COLO668 (cell line): ENCODE measurements around the gene SORT1.
A peak's percentile ranks its signal among the peaks of the same experiment; 100 is the strongest.

ENCODE experiments used
- DNase-seq: peaks from one replicate; lab custom pipeline; 2025; ENCODE audit not compliant: unreplicated experiment; lab: John Stamatoyannopoulos, UW

The SORT1 gene

GRCh38 chr1:109263597-109264378 is 133.9 kb downstream of the SORT1 start:
- DNase-seq, result peak; percentile 79

- DNase-seq, result peak; percentile 52
Measured at GRCh38 chr1:109263234-109263596, 134.5 kb downstream of the SORT1 start.

GRCh38 chr1:109262231-109263055 is 135.3 kb downstream of the SORT1 start:
- no peak for DNase-seq

GRCh38 chr1:109261578-109261977 is 136.1 kb downstream of the SORT1 start:
- DNase-seq, result no peak

GRCh38 chr1:109261006-109261405 is 136.7 kb downstream of the SORT1 start:
- no peak for DNase-seq

GRCh38 chr1:109259674-109260557 is 137.8 kb downstream of the SORT1 start:
- no peak for DNase-seq
